ENCODE results near the gene LIPA. TPM values are rescaled to one million over a fixed set of nuclear protein-coding genes. Genes with fewer than 3 reads are reported as not detected.

Gene LIPA
- total and polyA plus RNA-seq, 2 of the 4 experiments (the other 2 are of a cell fraction) = 23.1 to 31.9 TPM

DNA sequence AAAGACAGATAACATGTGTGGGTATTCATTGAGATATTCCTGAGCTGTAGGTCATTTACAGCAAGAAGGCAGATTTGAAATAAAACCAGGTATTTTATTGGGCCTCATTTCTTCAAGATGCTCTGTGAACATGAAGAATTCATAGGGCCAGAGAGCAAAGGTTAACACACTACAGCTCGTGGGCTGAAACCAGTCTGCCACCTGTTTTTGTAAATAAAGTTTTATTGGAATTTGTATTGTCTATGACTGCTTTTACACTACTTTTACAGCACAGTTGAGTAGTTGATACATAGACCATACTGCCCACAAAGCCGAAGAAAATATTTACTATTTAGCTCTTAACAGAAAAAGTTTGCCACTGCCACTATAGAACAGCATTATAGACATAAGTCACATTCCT, 22.1 kb upstream of the LIPA start:
- no peak overlapping the region for H3K4me3 ChIP-seq (ENCODE audit: insufficient read depth, low read depth, low read length)
- no peak overlapping the region for H3K56ac ChIP-seq (ENCODE audit: extremely low read depth, insufficient read depth, low read length)
- H3K36me3 ChIP-seq (ENCODE audit: control insufficient read depth, insufficient read depth, low read length) = no peaks in the 10 kb centered on the region
- WGBS, 2 experiments (ENCODE audit: extremely low coverage in 2 of 2, insufficient read length in 1 of 2) = no CpG with 5 or more reads among the region's 2 CpGs
- dilution Hi-C loops (cut with HindIII; ENCODE audit: low sequenced_read_pairs, unreplicated experiment) = no loop called here
- CTCF ChIA-PET = interaction anchor here (1.2 kb wide), 1 partner anchor 10 kb away, joined by 3 read pairs; no protein-coding TSS in a partner anchor
- no peak overlapping the region for H2AK9ac ChIP-seq (replicated peaks; ENCODE audit: low read depth, low read length, poor library complexity)
- no peak overlapping the region for H2BK120ac ChIP-seq (ENCODE audit: low read depth, low read length)
- H3K79me1 ChIP-seq (ENCODE audit: low read depth in 1 of 2, low read length in 2 of 2) = no peaks in the 10 kb centered on the region
- POLR2A ChIA-PET (ENCODE audit: unreplicated experiment) = no interaction called here
- no peak overlapping the region for H4K5ac ChIP-seq (ENCODE audit: low read depth, low read length)
- TF ChIP-seq MAZ (IDR thresholded peaks at IDR 0.05; ENCODE audit: borderline replicate concordance, low read depth, low read length) = no peak
- TF ChIP-seq RFX5 (IDR thresholded peaks at IDR 0.05; ENCODE audit: low read depth, low read length) = no peak
- TF ChIP-seq NFE2L2 (IDR thresholded peaks at IDR 0.05; ENCODE audit: low read depth, low read length) = no peak
- TF ChIP-seq MXI1 (IDR thresholded peaks at IDR 0.05; ENCODE audit: borderline replicate concordance, low read depth, low read length) = no peak
- TF ChIP-seq, protein P1, sequence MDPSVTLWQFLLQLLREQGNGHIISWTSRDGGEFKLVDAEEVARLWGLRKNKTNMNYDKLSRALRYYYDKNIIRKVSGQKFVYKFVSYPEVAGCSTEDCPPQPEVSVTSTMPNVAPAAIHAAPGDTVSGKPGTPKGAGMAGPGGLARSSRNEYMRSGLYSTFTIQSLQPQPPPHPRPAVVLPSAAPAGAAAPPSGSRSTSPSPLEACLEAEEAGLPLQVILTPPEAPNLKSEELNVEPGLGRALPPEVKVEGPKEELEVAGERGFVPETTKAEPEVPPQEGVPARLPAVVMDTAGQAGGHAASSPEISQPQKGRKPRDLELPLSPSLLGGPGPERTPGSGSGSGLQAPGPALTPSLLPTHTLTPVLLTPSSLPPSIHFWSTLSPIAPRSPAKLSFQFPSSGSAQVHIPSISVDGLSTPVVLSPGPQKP (IDR thresholded peaks at IDR 0.05; ENCODE audit: borderline replicate concordance, low read depth, low read length) = no peak
- no peak for TF ChIP-seq CEBPB (IDR thresholded peaks at IDR 0.05; ENCODE audit: low read depth, low read length)
- no peak for TF ChIP-seq POLR2A (IDR thresholded peaks at IDR 0.05; ENCODE audit: low read depth, low read length)
- TF ChIP-seq, protein P2, sequence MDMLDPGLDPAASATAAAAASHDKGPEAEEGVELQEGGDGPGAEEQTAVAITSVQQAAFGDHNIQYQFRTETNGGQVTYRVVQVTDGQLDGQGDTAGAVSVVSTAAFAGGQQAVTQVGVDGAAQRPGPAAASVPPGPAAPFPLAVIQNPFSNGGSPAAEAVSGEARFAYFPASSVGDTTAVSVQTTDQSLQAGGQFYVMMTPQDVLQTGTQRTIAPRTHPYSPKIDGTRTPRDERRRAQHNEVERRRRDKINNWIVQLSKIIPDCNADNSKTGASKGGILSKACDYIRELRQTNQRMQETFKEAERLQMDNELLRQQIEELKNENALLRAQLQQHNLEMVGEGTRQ (IDR thresholded peaks at IDR 0.05; ENCODE audit: low read depth, low read length) = no peak
- no peak for TF ChIP-seq FOS (IDR thresholded peaks at IDR 0.05; ENCODE audit: low read depth, low read length)
- no peak for TF ChIP-seq BHLHE40 (IDR thresholded peaks at IDR 0.05; ENCODE audit: low read depth, low read length)
- no peak for TF ChIP-seq MAFK (IDR thresholded peaks at IDR 0.05; ENCODE audit: low read depth, low read length)
- TF ChIP-seq, protein P3, sequence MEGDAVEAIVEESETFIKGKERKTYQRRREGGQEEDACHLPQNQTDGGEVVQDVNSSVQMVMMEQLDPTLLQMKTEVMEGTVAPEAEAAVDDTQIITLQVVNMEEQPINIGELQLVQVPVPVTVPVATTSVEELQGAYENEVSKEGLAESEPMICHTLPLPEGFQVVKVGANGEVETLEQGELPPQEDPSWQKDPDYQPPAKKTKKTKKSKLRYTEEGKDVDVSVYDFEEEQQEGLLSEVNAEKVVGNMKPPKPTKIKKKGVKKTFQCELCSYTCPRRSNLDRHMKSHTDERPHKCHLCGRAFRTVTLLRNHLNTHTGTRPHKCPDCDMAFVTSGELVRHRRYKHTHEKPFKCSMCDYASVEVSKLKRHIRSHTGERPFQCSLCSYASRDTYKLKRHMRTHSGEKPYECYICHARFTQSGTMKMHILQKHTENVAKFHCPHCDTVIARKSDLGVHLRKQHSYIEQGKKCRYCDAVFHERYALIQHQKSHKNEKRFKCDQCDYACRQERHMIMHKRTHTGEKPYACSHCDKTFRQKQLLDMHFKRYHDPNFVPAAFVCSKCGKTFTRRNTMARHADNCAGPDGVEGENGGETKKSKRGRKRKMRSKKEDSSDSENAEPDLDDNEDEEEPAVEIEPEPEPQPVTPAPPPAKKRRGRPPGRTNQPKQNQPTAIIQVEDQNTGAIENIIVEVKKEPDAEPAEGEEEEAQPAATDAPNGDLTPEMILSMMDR (conservative IDR thresholded peaks at IDR 0.05; ENCODE audit: low read depth, low read length) = no peak
- TF ChIP-seq RAD21 (IDR thresholded peaks at IDR 0.05; ENCODE audit: low read length) = no peak
- no peak for TF ChIP-seq CHD1 (IDR thresholded peaks at IDR 0.05; ENCODE audit: low read depth, low read length)
- H2AK5ac ChIP-seq (ENCODE audit: low read depth, low read length) = no peak overlapping the region
- no peak overlapping the region for H3K23ac ChIP-seq (ENCODE audit: low read depth, low read length)
- ATAC-seq (ENCODE audit: low read depth) (no peak), DNase-seq (no peak)
- H3K9ac ChIP-seq (ENCODE audit: low read depth, low read length) = no peak overlapping the region
- peaks cover 6% of the 10 kb centered on the region for H3K9me1 ChIP-seq (ENCODE audit: insufficient read depth, low read length)
- no peak overlapping the region for H2AFZ ChIP-seq (replicated peaks; ENCODE audit: low read length, poor library complexity)
- H2BK15ac ChIP-seq (ENCODE audit: low read depth, low read length) = no peak overlapping the region
- in situ Hi-C loops (cut with MboI; ENCODE audit: low sequenced_read_pairs) = no loop called here
- H3K27ac ChIP-seq (ENCODE audit: insufficient read depth, low read length) = no peak overlapping the region
- H3K9me3 ChIP-seq (ENCODE audit: control insufficient read depth, insufficient read depth, low read length) = no peaks in the 10 kb centered on the region
- no peak overlapping the region for H3K4me2 ChIP-seq (ENCODE audit: low read depth, low read length)
- no TSS peak for BruUV-seq (replicated peaks)
- H3K4ac ChIP-seq (ENCODE audit: low read depth, low read length) = no peak overlapping the region
- H4K20me1 ChIP-seq (ENCODE audit: insufficient read depth, low read length) = no peaks in the 10 kb centered on the region
- H4K8ac ChIP-seq (ENCODE audit: low read depth in 2 of 2, low read length in 2 of 2) = no peak overlapping the region
- H2BK5ac ChIP-seq (ENCODE audit: low read depth, low read length, poor library complexity, severe bottlenecking) = no peak overlapping the region
- H3K18ac ChIP-seq (ENCODE audit: low read depth, low read length) = no peak overlapping the region
- H2BK20ac ChIP-seq (ENCODE audit: low read depth, low read length) = no peak overlapping the region
- no peaks in the 10 kb centered on the region for H3K27me3 ChIP-seq (ENCODE audit: control insufficient read depth, insufficient read depth, low read length)
- H4K91ac ChIP-seq (ENCODE audit: insufficient read depth, low read depth, low read length) = no peak overlapping the region
- no peak overlapping the region for H3K14ac ChIP-seq (replicated peaks; ENCODE audit: low read depth, low read length)
- peaks cover 8% of the 10 kb centered on the region for H3K4me1 ChIP-seq (ENCODE audit: control insufficient read depth, insufficient read depth, low read length)
- intact Hi-C loops (cut with micrococcal nuclease) = no loop called here

All from IMR-90 (cell line).